Activated T-cell treated with anti-CD3 and anti-CD28 coated beads, Interleukin-2, amount 50 U/mL, for 24 hours (primary cell): ENCODE measurements around the gene BLOC1S1.

ENCODE experiments used
- DNase-seq: peaks from one replicate; pipeline ENCODE4 v3.0.0-alpha.2; 2020
- H3K27ac Mint-ChIP-seq: 2 replicates; pipeline ENCODE4 v1.8.0; 2020; ENCODE audit warnings: mild to moderate bottlenecking, mixed read lengths
- H3K27me3 Mint-ChIP-seq: 2 replicates; pipeline ENCODE4 v1.8.0; 2020; ENCODE audit warnings: mixed read lengths
- H3K36me3 Mint-ChIP-seq: 2 replicates; pipeline ENCODE4 v1.8.0; 2020; ENCODE audit warnings: low read depth, mixed read lengths
- H3K4me1 Mint-ChIP-seq: 2 replicates; pipeline ENCODE4 v1.8.0; 2020; ENCODE audit warnings: low read depth, mixed read lengths
- H3K4me3 Mint-ChIP-seq: 2 replicates; pipeline ENCODE4 v1.8.0; 2020; ENCODE audit warnings: mild to moderate bottlenecking, moderate library complexity, mixed read lengths
- H3K9me3 Mint-ChIP-seq: 2 replicates; pipeline ENCODE4 v1.8.0; 2020; ENCODE audit warnings: mixed read lengths

BLOC1S1 gene

DNA sequence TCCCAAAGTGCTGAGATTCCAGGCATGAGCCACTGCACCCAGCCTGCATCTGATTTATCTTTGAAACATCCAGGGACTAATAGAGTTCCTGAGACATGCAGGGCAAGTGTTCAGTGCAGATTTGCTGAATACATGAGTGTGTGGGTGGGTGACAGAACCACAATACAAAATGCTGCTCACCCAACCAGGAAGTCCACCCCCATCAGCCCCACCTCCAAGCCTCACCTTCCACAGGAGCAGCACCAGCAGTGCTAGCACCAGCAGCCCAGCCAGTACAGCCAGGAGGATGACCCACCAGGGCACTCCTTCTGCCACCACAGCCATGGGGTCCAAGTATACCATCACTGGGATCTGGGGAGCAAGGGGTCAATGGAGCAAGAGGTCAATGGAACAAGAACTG is 28.1 kb upstream of the BLOC1S1 start:
- H3K36me3 Mint-ChIP-seq: no peaks in the 10 kb centered on the region
- H3K27ac Mint-ChIP-seq: no peak overlapping the region
- no peak overlapping the region for H3K4me3 Mint-ChIP-seq
- H3K4me1 Mint-ChIP-seq: peaks cover 10% of the 10 kb centered on the region
- DNase-seq: peak; percentile 42
- H3K9me3 Mint-ChIP-seq: no peaks in the 10 kb centered on the region
- H3K27me3 Mint-ChIP-seq: peaks cover 8% of the 10 kb centered on the region

DNA sequence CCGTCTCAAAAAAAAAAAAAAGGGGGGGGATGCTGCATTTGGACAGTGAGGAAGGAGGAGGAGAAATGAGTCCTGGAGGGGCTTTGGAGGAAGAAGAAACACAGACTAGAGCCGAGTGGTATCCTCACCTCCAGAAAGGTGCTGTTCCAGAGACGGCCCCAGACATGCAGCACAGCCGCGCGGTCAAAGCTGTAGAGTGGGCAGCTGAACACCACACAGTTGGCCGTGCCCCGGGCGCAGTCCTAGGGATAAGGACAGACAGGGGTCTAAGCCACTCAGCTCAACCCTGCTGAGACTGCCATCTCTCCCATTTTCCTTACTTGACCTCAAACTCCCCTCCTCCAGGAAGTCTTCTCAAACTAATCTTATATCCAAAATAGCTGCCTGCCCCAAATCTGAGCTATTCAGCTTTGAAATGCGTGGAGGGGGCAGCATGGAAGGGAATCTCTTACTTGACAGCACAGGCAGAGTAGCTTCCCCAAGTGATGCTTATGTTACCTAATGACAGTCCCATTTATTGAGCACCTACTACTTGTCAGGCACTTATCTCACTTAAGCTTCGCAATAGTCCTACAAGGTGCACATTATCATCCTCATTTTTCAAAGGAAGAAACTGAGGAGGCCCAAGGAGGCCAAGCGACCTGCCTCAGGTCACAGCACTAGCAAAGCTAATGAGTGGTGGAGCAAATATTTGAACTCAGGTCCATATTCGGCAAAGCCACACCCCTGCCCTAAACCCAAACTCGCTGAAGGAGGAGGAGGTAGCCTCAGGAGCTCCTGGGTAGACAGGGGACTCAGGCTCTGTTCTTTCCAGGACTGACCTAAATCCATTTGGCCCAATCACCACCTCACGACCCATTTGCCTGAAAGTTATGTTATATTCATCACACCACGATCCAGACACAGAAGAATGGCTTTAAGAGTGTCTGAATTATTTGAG is 26.9 kb upstream of the BLOC1S1 start:
- peaks cover 9% of the 10 kb centered on the region for H3K4me1 Mint-ChIP-seq
- DNase-seq: peak; percentile 22
- H3K36me3 Mint-ChIP-seq: no peaks in the 10 kb centered on the region
- H3K9me3 Mint-ChIP-seq: no peaks in the 10 kb centered on the region
- no peak overlapping the region for H3K4me3 Mint-ChIP-seq
- H3K27ac Mint-ChIP-seq: no peak overlapping the region
- H3K27me3 Mint-ChIP-seq: no peaks in the 10 kb centered on the region

GRCh38 chr12:55692631-55693322 is 23.1 kb upstream of the BLOC1S1 start:
- H3K36me3 Mint-ChIP-seq: no peaks in the 10 kb centered on the region
- H3K9me3 Mint-ChIP-seq: no peaks in the 10 kb centered on the region
- peaks cover 2% of the 10 kb centered on the region for H3K4me1 Mint-ChIP-seq
- no peak overlapping the region for H3K4me3 Mint-ChIP-seq
- H3K27ac Mint-ChIP-seq: no peak overlapping the region
- H3K27me3 Mint-ChIP-seq: no peaks in the 10 kb centered on the region
- peak; percentile 14 for DNase-seq

DNA sequence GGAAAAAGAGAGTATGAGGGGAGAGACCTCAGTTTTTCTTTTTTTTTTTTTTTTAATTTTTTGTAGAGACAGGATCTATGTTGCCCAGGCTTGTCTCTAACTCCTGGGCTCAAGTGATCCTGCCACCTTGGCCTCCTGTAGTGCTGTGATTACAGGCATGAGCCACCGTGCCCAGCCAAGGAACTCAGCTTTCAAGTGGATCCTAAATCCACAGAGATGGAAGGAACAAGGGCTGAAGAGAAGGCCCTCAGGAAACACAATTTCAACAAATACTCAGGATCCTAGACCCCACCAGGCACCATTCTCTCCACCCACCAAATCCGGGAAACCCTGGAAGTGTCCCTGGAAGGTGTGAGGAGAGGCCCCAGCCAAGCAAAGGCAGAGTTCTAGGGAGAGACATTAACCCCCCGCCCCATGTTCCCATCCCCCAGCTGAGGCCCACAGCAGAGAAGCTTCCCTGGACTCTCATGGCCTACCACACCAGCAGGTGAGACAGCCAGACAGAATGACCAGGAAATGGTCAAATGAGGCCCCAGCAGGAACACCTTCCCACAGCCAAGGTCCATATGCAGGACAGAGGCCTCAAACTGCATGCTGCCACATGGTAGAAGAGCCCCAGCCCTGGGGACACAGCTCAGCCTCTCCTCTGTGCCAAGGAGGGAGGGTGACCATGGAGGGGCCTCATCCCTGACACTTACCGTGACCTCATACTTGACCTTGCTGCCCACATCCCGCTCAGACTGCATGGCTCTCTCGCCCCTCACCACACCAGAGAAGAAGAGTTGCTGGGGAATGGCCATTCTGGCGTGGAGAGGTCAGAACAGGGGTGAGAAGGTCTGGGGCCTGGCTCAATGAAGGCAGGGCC is 22.3 kb upstream of the BLOC1S1 start:
- Mint-ChIP-seq H3K36me3 (no peaks in the 10 kb centered on the region), H3K9me3 (no peaks in the 10 kb centered on the region), H3K4me3 (no peak overlapping the region)

GRCh38 chr12:55694188-55694515 is 21.7 kb upstream of the BLOC1S1 start:
- Mint-ChIP-seq H3K27ac (no peak overlapping the region), H3K4me3 (no peak overlapping the region), H3K4me1 (no peaks in the 10 kb centered on the region), H3K27me3 (no peaks in the 10 kb centered on the region), H3K9me3 (no peaks in the 10 kb centered on the region), H3K36me3 (no peaks in the 10 kb centered on the region)
- peak; percentile 19 for DNase-seq

More for the DNA sequence above, 22.3 kb upstream of the BLOC1S1 start:
- Mint-ChIP-seq H3K27ac (no peak overlapping the region), H3K4me1 (no peaks in the 10 kb centered on the region), H3K27me3 (no peaks in the 10 kb centered on the region)
- DNase-seq: peak; percentile 7

DNA sequence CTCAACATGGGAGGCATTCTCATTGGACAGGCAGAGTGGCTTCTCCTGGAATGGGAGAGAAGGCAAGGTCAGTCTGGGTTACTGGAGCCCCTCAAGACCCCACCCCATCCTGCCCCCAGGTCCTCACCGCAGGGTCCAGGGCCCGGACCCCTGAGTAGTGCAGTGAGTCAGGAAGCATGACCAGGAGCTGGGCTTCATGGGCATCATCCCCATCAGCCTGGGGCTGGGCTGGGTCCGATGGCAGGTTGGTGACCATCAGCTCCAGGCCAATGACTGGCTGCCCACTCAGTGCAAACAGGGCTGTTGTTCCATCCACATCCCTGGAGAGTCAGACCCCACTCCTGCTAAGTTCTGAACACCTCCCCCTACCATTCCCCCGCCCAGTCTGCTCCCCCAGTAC is 21.2 kb upstream of the BLOC1S1 start:
- DNase-seq: peak; percentile 6
- H3K4me3 Mint-ChIP-seq: no peak overlapping the region
- H3K36me3 Mint-ChIP-seq: no peaks in the 10 kb centered on the region
- no peak overlapping the region for H3K27ac Mint-ChIP-seq
- no peaks in the 10 kb centered on the region for H3K9me3 Mint-ChIP-seq
- H3K4me1 Mint-ChIP-seq: no peaks in the 10 kb centered on the region
- no peaks in the 10 kb centered on the region for H3K27me3 Mint-ChIP-seq

DNA sequence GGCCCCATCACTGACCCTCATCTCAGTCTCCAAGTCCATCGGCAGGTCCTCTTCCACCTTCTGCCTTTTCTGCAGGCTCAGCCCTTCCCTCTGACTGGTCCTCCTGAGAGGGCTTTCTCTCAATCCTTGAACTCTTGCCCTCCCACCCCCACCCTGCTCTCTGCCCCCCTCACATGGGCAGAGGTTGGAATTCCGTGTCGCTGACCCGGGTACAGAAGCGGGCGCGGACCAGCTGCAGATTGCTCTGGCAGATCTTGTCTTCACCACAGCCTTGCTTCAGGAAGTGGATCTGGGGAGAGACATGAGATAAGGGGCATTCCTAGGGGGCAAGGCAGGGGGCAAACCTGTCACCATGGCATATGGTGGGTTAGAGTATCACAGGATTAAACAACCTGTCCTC is 20.5 kb upstream of the BLOC1S1 start:
- Mint-ChIP-seq H3K4me1 (no peaks in the 10 kb centered on the region), H3K27me3 (no peaks in the 10 kb centered on the region), H3K4me3 (no peak overlapping the region), H3K36me3 (no peaks in the 10 kb centered on the region), H3K9me3 (no peaks in the 10 kb centered on the region), H3K27ac (no peak overlapping the region)
- DNase-seq: no peak

DNA sequence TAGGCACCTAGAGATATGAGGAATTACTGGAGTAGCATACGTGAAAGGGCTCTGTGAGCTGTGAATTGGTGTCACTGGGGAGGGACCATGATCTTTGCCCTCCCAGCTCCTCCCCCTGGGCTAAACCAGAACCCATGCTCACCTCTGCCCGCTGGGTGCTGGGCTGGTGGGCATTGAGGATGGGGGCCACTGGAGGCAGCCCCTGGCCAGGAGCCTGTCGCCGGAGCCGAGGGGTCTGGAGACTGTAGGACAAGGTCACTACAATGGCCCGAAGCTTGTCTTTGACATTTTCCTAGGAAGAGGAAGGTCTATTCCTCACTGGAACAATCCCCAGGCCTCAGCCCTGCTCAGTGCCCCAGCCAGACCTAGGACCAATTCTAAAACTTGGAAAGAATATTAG is 19.7 kb upstream of the BLOC1S1 start:
- Mint-ChIP-seq H3K4me3 (no peak overlapping the region), H3K4me1 (no peaks in the 10 kb centered on the region), H3K27me3 (no peaks in the 10 kb centered on the region), H3K27ac (no peak overlapping the region), H3K36me3 (no peaks in the 10 kb centered on the region), H3K9me3 (no peaks in the 10 kb centered on the region)
- peak; percentile 17 for DNase-seq

GRCh38 chr12:55696796-55697462 is 18.9 kb upstream of the BLOC1S1 start:
- no peaks in the 10 kb centered on the region for H3K36me3 Mint-ChIP-seq
- H3K4me3 Mint-ChIP-seq: no peak overlapping the region

DNA sequence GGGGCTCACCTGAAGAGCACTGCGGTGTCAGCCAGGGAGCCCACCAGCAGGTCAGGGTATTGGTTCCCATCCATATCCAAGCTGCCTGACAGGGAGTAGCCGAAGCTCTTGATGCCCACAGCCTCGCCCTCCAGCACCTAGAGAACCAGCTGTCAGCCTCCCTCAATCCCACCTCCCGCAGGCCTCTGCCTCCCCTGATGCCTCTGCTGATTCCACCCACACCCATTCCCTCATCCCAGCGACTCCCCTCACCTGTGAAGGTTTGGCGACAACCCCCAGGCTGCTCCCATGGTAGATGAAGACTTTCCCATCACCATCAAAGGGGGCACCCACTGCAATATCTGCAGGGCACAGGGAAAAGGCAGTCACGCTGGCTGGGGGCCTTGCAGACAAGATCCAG is 18.2 kb upstream of the BLOC1S1 start:
- no peaks in the 10 kb centered on the region for H3K27me3 Mint-ChIP-seq
- H3K4me1 Mint-ChIP-seq: no peaks in the 10 kb centered on the region
- DNase-seq: peak; percentile 11
- H3K36me3 Mint-ChIP-seq: no peaks in the 10 kb centered on the region
- no peak overlapping the region for H3K27ac Mint-ChIP-seq
- no peak overlapping the region for H3K4me3 Mint-ChIP-seq
- no peaks in the 10 kb centered on the region for H3K9me3 Mint-ChIP-seq

More at GRCh38 chr12:55696796-55697462, 18.9 kb upstream of the BLOC1S1 start:
- Mint-ChIP-seq H3K9me3 (no peaks in the 10 kb centered on the region), H3K4me1 (no peaks in the 10 kb centered on the region), H3K27ac (no peak overlapping the region), H3K27me3 (no peaks in the 10 kb centered on the region)
- peak; percentile 7 for DNase-seq

GRCh38 chr12:55698241-55698955 is 17.4 kb upstream of the BLOC1S1 start:
- H3K4me1 Mint-ChIP-seq: no peaks in the 10 kb centered on the region

DNA sequence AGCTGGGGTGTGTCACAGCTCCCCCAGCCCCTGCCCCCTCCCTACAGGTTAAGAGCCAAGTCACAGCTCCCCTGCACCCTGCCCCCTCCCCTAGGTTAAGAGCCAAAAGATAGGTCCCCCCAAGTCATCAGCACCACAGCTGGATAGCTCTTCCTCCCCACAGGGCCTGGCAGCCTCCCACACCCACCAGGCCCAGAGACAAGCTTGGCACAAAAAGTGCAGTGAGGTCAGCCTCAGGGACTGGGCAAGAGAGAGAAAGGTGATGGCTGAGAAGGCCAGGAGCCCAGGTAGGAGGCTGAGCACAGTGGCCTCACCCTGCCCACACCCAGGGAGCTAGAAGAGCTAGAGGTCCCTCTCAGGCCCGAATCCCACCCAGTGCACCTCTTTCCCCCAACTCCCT is 16.9 kb upstream of the BLOC1S1 start:
- H3K4me1 Mint-ChIP-seq: no peaks in the 10 kb centered on the region
- H3K36me3 Mint-ChIP-seq: no peaks in the 10 kb centered on the region
- DNase-seq: no peak
- H3K27me3 Mint-ChIP-seq: no peaks in the 10 kb centered on the region
- no peaks in the 10 kb centered on the region for H3K9me3 Mint-ChIP-seq
- no peak overlapping the region for H3K27ac Mint-ChIP-seq
- H3K4me3 Mint-ChIP-seq: no peak overlapping the region

More at GRCh38 chr12:55698241-55698955, 17.4 kb upstream of the BLOC1S1 start:
- Mint-ChIP-seq H3K36me3 (no peaks in the 10 kb centered on the region), H3K27ac (no peak overlapping the region), H3K27me3 (no peaks in the 10 kb centered on the region), H3K4me3 (no peak overlapping the region), H3K9me3 (no peaks in the 10 kb centered on the region)
- DNase-seq: peak; percentile 19

DNA sequence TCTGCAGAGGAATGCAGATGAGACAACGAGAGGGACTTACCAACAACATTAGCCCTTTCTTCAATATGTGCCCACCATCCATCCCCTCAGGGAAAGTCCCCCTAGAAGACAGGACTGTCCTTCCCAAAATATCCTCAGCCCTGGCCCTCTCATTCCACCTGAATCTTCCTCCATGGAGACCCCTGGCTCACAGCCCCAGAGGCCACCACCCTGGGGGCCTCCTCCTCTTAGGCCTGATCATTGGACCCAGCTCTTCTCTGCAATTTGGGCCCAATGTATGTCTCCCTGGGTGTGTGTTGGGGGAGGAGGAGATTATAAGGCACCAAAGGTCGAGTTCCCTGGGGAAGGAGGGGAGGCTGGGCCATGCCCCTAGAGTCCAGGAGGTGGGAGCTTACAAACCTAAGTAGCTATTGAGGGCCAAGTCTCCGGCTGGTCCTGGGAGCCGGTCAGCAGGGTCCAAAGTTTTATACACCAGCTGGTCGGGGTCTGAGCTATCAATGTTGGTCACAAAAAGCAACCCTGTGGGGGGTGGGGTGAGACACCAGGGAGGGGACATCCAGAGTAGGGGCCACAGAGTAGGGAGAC is 16.3 kb upstream of the BLOC1S1 start:
- H3K36me3 Mint-ChIP-seq: no peaks in the 10 kb centered on the region
- H3K4me1 Mint-ChIP-seq: no peaks in the 10 kb centered on the region
- no peak overlapping the region for H3K27ac Mint-ChIP-seq
- no peaks in the 10 kb centered on the region for H3K9me3 Mint-ChIP-seq
- H3K27me3 Mint-ChIP-seq: no peaks in the 10 kb centered on the region
- DNase-seq: no peak
- no peak overlapping the region for H3K4me3 Mint-ChIP-seq
